Right atrium auricular region (tissue), 2 donors: ENCODE measurements around the gene SLC39A13. TPM values are rescaled to one million over a fixed set of nuclear protein-coding genes. Genes with fewer than 3 reads are reported as not detected.
"Not testable (repeated sequence)": the region's sequence is repeated elsewhere in the genome, so short reads cannot be mapped to it uniquely, and the experiment has no call there.

Experiments
- DNase-seq: peaks from one replicate; pipeline ENCODE4 v3.0.0-alpha.2; 2019; ENCODE audit warnings: low spot score
- H3K27ac ChIP-seq, 2 donors: fragments of 200-600 bp; sonication (generic); 1 replicate in 1 of 2; 2 replicates in 1 of 2; pipeline ENCODE4 v1.5.1; 2016 to 2019
- H3K27me3 ChIP-seq, 2 donors: fragments of 200-600 bp; sonication (generic); one replicate each; pipeline versions ENCODE4 v1.5.1 to v1.6.0; 2017 to 2019
- H3K36me3 ChIP-seq: fragments of 200-600 bp; sonication (generic); one replicate; pipeline ENCODE4 v1.5.1; 2016
- H3K4me1 ChIP-seq, 2 donors: fragments of 200-600 bp; sonication (generic); one replicate each; pipeline versions ENCODE4 v1.5.1 to v1.6.0; 2017 to 2019
- H3K4me3 ChIP-seq, 2 donors: fragments of 200-600 bp; sonication (generic); 1 replicate in 1 of 2; 2 replicates in 1 of 2; pipeline ENCODE4 v1.5.1; 2017 to 2019; ENCODE audit warnings: mild to moderate bottlenecking in 1 of 2, moderate library complexity in 1 of 2
- H3K9me3 ChIP-seq, 2 donors: fragments of 200-600 bp; sonication (generic); one replicate each; pipeline ENCODE4 v1.5.1; 2019
- microRNA-seq, 2 donors: library from miRNA; unstranded; fragments of <30 nt; microRNA quantifications; one replicate each; pipeline ENCODE4, GENCODE V29; 2016 to 2017; ENCODE audit warnings: borderline number of aligned reads in 2 of 2, borderline replicate concordance in 1 of 2
- total RNA-seq, 2 donors: library from RNA; depleted of rRNA; stranded (reverse); fragments of >200 nt; gene quantifications; one replicate each; pipeline ENCODE4 v1.1.0, GENCODE V29; 2016
- TF ChIP-seq, protein P1 (sequence below), 2 donors: fragments of 200-600 bp; sonication (generic); IDR thresholded peaks; one replicate each; pipeline ENCODE4 v1.5.1; 2019; ENCODE audit warnings: antibody characterized with exemption in 2 of 2

Gene SLC39A13
- total RNA-seq, 2 donors from 2014 or later = 78.4 to 79.8 TPM

DNA sequence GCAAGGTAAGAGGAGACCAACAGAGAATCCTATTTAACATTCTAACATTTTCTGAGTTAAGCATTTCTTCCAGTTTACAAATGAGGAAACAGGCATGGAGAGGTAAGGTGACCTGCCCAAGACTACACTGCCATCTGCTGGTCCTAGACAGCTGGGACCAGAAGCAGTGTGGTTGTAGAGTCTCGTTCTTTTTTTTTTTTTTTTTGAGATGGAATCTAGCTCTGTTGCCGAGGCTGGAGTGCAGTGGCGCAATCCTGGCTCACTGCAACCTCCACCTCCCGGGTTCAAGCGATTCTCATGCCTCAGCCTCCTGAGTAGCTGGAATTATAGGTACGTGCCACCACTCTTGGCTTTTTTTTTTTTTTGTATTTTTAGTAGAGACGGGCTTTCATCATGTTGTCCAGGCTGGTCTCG, 45.9 kb downstream of the SLC39A13 start:
- H3K4me3 ChIP-seq = not testable (repeated sequence)
- DNase-seq = peak; percentile 65

DNA sequence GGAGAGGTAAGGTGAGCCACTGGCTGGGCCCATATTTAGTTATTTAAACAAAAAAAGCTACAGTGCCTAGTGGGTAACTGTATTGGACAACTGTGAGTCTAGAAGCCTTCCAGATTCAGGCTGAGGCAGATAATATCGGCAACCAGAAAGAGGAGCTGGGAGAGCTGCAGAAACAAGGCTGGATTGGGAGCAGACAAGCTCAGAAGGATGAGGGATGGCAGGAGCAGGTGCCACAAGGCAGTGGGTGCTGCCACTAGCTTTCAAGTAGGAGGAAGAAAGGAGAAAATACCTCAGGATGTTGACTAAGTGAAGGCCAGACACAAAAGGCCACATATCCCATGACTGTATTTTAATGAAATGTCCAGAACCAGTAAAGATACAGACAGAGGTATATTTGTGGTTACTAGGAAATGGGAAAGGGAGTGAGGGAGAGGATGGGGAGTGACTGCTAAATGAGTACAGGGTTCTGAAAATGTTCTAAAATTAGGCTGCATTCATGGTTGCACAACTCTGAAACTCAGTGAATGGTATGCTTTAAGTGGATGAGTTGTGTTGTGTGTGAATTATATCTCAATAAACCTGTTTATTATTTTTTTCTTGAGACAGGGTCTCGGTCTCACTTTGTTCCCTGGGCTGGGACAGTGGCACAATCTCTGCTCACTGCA, 52.3 kb downstream of the SLC39A13 start:
- TF ChIP-seq, protein P1, sequence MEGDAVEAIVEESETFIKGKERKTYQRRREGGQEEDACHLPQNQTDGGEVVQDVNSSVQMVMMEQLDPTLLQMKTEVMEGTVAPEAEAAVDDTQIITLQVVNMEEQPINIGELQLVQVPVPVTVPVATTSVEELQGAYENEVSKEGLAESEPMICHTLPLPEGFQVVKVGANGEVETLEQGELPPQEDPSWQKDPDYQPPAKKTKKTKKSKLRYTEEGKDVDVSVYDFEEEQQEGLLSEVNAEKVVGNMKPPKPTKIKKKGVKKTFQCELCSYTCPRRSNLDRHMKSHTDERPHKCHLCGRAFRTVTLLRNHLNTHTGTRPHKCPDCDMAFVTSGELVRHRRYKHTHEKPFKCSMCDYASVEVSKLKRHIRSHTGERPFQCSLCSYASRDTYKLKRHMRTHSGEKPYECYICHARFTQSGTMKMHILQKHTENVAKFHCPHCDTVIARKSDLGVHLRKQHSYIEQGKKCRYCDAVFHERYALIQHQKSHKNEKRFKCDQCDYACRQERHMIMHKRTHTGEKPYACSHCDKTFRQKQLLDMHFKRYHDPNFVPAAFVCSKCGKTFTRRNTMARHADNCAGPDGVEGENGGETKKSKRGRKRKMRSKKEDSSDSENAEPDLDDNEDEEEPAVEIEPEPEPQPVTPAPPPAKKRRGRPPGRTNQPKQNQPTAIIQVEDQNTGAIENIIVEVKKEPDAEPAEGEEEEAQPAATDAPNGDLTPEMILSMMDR (IDR thresholded peaks at IDR 0.05) = no peak

More for the DNA sequence above, 45.9 kb downstream of the SLC39A13 start:
- not testable (repeated sequence) for H3K4me1 ChIP-seq, H3K9me3 ChIP-seq, H3K27me3 ChIP-seq, H3K36me3 ChIP-seq, H3K27ac ChIP-seq
- TF ChIP-seq, protein P1 (IDR thresholded peaks at IDR 0.05) = peak; percentile 69 to 74

DNA sequence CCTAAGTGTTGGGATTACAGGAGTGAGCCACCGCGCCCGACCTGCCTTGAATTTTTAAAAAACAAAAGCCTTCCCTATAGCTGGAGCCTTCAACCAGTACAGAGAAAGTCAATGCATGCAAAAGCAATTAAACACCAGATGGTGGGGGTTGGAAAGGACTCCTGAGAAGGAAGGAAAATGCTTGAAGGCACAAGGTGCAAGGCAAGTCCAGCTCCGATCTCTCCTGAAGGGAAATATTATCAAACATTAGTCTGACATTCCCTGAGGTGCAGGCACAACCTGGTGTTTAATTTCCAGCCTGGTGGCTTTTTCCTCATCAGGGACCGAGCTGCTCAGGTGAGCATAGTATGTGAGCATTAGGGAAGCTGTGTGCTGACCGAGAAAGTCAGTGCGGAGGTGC, 53.5 kb downstream of the SLC39A13 start:
- Histone ChIP-seq H3K27ac (no peak overlapping the region), H3K36me3 (no peaks in the 10 kb centered on the region), H3K9me3 (no peaks in the 10 kb centered on the region), H3K27me3 (no peaks in the 10 kb centered on the region), H3K4me3 (no peak overlapping the region), H3K4me1 (peaks cover 0 to 13% of the 10 kb centered on the region in 2 donors)
- TF ChIP-seq, protein P1 (IDR thresholded peaks at IDR 0.05) = no peak
- DNase-seq = no peak

More for the DNA sequence above, 52.3 kb downstream of the SLC39A13 start:
- H3K9me3 ChIP-seq = no peaks in the 10 kb centered on the region
- no peak for DNase-seq
- H3K4me1 ChIP-seq = peaks cover 0 to 5% of the 10 kb centered on the region in 2 donors
- no peaks in the 10 kb centered on the region for H3K36me3 ChIP-seq
- H3K4me3 ChIP-seq = no peak overlapping the region
- no peaks in the 10 kb centered on the region for H3K27me3 ChIP-seq
- no peak overlapping the region for H3K27ac ChIP-seq

DNA sequence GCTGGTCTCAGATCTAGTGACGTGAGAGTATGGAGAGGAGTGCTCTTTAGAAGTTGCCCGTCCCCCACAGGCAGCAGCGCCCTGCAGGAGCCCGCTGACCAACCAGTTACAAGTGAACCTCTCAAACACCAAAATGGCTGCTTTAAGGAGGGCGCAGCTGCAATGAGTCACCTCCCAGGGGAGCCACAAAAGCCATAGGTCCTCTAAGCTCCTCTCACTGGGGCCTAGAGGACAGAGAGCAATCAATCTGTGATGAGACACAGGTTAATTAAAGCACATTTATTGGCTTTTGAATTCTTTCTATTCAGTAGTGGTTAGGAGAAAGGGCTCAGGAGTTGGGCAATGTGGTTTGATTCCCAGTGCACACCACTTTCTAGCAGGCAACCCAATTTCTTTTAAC, 56.1 kb downstream of the SLC39A13 start:
- H3K36me3 ChIP-seq = no peaks in the 10 kb centered on the region
- H3K27ac ChIP-seq = no peak overlapping the region

More for the DNA sequence above, 56.1 kb downstream of the SLC39A13 start:
- DNase-seq = no peak
- TF ChIP-seq, protein P1 (IDR thresholded peaks at IDR 0.05) = no peak
- Histone ChIP-seq H3K4me3 (no peak overlapping the region), H3K4me1 (peaks cover 0 to 32% of the 10 kb centered on the region in 2 donors), H3K9me3 (no peaks in the 10 kb centered on the region), H3K27me3 (no peaks in the 10 kb centered on the region)

Small RNA genes lying within 50 kb of the gene (microRNA-seq; reads per million reads assigned to microRNA genes)
- gene MIR4487 = 0 reads per million in 2 donors

Other genes with a start within 250 kb of the SLC39A13 start
- 10 to 100 TPM; 75.1 to 78.0 TPM for gene ARFGAP2, start 231.7 kb upstream of the SLC39A13 start, total RNA-seq
- gene PACSIN3, start 222.2 kb upstream of the SLC39A13 start, total RNA-seq = 100 to 1,000 TPM; 107 to 186 TPM
- gene DDB2, start 193.6 kb upstream of the SLC39A13 start, total RNA-seq = 10 to 100 TPM in 1 of 2 donors, 1 to 10 TPM in 1; 8.8 to 12.0 TPM
- 10 to 100 TPM; 45.2 to 59.4 TPM for gene ACP2, start 159.8 kb upstream of the SLC39A13 start, total RNA-seq
- 10 to 100 TPM; 15.9 to 23.2 TPM for gene NR1H3, start 150.6 kb upstream of the SLC39A13 start, total RNA-seq
- gene MADD, start 138.5 kb upstream of the SLC39A13 start, total RNA-seq = 10 to 100 TPM; 28.2 to 49.8 TPM
- 1,000 to 10,000 TPM in 1 of 2 donors, 100 to 1,000 TPM in 1; 797 to 1,210 TPM for gene MYBPC3, start 55.9 kb upstream of the SLC39A13 start, total RNA-seq
- 10 to 100 TPM in 1 of 2 donors, 1 to 10 TPM in 1; 7.5 to 23.1 TPM for gene SPI1, start 30.0 kb upstream of the SLC39A13 start, total RNA-seq
- 100 to 1,000 TPM; 130 to 177 TPM for gene PSMC3, start 17.8 kb downstream of the SLC39A13 start, total RNA-seq
- not detected for gene RAPSN, start 40.5 kb downstream of the SLC39A13 start, total RNA-seq
- 10 to 100 TPM; 57.1 to 65.9 TPM for gene CELF1, start 144.5 kb downstream of the SLC39A13 start, total RNA-seq
- gene PTPMT1, start 157.0 kb downstream of the SLC39A13 start, total RNA-seq = 10 to 100 TPM; 26.9 to 50.1 TPM
- 10 to 100 TPM; 11.7 to 21.7 TPM for gene KBTBD4, start 170.4 kb downstream of the SLC39A13 start, total RNA-seq
- 100 to 1,000 TPM in 1 of 2 donors, 10 to 100 TPM in 1; 93.4 to 125 TPM for gene NDUFS3, start 170.5 kb downstream of the SLC39A13 start, total RNA-seq
- gene FAM180B, start 178.1 kb downstream of the SLC39A13 start, total RNA-seq = under 1 TPM in 1 of 2 donors, not detected in 1; 0.89 TPM
- under 1 TPM in 1 of 2 donors, not detected in 1; 0.86 TPM for gene C1QTNF4, start 185.8 kb downstream of the SLC39A13 start, total RNA-seq
- gene MTCH2, start 234.0 kb downstream of the SLC39A13 start, total RNA-seq = 10 to 100 TPM; 40.9 to 52.4 TPM